K562 (cell line): Measurements from ENCODE around the gene PLRG1. TPM values are rescaled to one million over a fixed set of nuclear protein-coding genes. Genes with fewer than 3 reads are reported as not detected.
"Not testable (repeated sequence)": the region's sequence is repeated elsewhere in the genome, so short reads cannot be mapped to it uniquely, and the experiment has no call there.

Experiments used
- ATAC-seq: fragments of 200-7000 bp; cut with Tn5 transposase; 3 replicates; pipeline ENCODE4 v1.9.1; 2020; ENCODE audit warnings: moderate library complexity
- BruUV-seq: library from RNA; stranded (reverse); fragments of 400-500 nt; replicated peaks from 2 replicates; lab custom pipeline; 2021; lab: Mats Ljungman, UMichigan
- CTCF ChIA-PET: fragments of 300-600 bp; formaldehyde crosslinking; extraction: SDS; loops from one replicate; lab custom pipeline; 2021; ENCODE audit warnings: low intra/inter-chr PET ratio; lab: Yijun Ruan, JAX
- POLR2A ChIA-PET: fragments of 300-600, 350-650 bp; sonication (Branson Sonifier 250); formaldehyde crosslinking; extraction: SDS; loops from one replicate; lab custom pipeline; 2021; ENCODE audit warnings: antibody characterized with exemption, inconsistent platforms; lab: Yijun Ruan, JAX
- DNase-seq, 4 experiments: peaks; one replicate each; pipeline versions ENCODE4 v3.0.0 to v3.0.0-alpha.2; 2011 to 2018; ENCODE audit warnings: low spot score in 3 of 4, mixed read lengths in 3 of 4; ENCODE audit errors: extremely low read depth in 1 of 4
- FAIRE-seq: peaks from 2 replicates; lab custom pipeline; 2011; peaks lifted over from hg19 to GRCh38; lab: Jason Lieb, UNC
- H2AFZ ChIP-seq: 2 replicates; pipeline ENCODE4 v1.6.0; 2011; ENCODE audit warnings: low read depth, low read length, control low read depth, inconsistent platforms
- H3K27ac ChIP-seq: fragments of 200-600 bp; 3 replicates; pipeline ENCODE4 v1.8.0; 2011; ENCODE audit warnings: low read depth, mild to moderate bottlenecking, control low read depth, inconsistent platforms, low read length, moderate library complexity, mixed read lengths; ENCODE audit errors: extremely low read depth
- H3K27me3 ChIP-seq, 2 experiments: fragments of 300-600 bp in 1 of 2; 2 replicates in 1 of 2; 3 replicates in 1 of 2; pipeline versions ENCODE4 v1.6.0 to v1.8.0; 2011; ENCODE audit warnings: inconsistent platforms in 2 of 2, low read length in 2 of 2, mild to moderate bottlenecking in 1 of 2, mixed read lengths in 1 of 2, moderate library complexity in 1 of 2; ENCODE audit not compliant: control insufficient read depth in 2 of 2, insufficient read depth in 2 of 2
- H3K36me3 ChIP-seq: fragments of 300-600 bp; 3 replicates; pipeline ENCODE4 v1.8.0; 2011; ENCODE audit warnings: mild to moderate bottlenecking, low read length, inconsistent platforms; ENCODE audit not compliant: control insufficient read depth, insufficient read depth
- H3K4me1 ChIP-seq, 2 experiments: fragments of 200-600 bp in 1 of 2; replicated peaks in 1 of 2; 2 replicates in 1 of 2; 3 replicates in 1 of 2; pipeline versions ENCODE4 v1.5.1 to v1.8.0; 2011; ENCODE audit warnings: inconsistent platforms in 2 of 2, low read length in 2 of 2, mild to moderate bottlenecking in 1 of 2, mixed read lengths in 1 of 2, moderate library complexity in 1 of 2; ENCODE audit not compliant: control insufficient read depth in 2 of 2, insufficient read depth in 2 of 2
- H3K4me2 ChIP-seq: 2 replicates; pipeline ENCODE4 v1.6.1; 2011; ENCODE audit warnings: low read length, control low read depth, inconsistent platforms, mixed read lengths; ENCODE audit not compliant: insufficient read depth
- H3K4me3 ChIP-seq: fragments of 200-600 bp; sonication (generic), shearing (Covaris generic); 2 replicates; pipeline ENCODE4 v1.5.1; 2016; ENCODE audit warnings: control low read depth, inconsistent platforms
- H3K79me2 ChIP-seq: fragments of 200-600 bp; 3 replicates; pipeline ENCODE4 v1.8.0; 2011; ENCODE audit warnings: low read length, inconsistent platforms; ENCODE audit not compliant: control insufficient read depth, insufficient read depth
- H3K9ac ChIP-seq, 2 experiments: 2 replicates each; pipeline versions ENCODE4 v1.6.0 to v1.6.1; 2011; ENCODE audit warnings: low read depth in 2 of 2, low read length in 2 of 2, control low read depth in 1 of 2, inconsistent platforms in 1 of 2, mild to moderate bottlenecking in 1 of 2, mixed read lengths in 1 of 2; ENCODE audit not compliant: insufficient read depth in 1 of 2
- H3K9me1 ChIP-seq: one replicate; pipeline ENCODE4 v1.6.0; 2011; ENCODE audit warnings: inconsistent platforms, mild to moderate bottlenecking, low read length, moderate library complexity; ENCODE audit not compliant: control insufficient read depth, insufficient read depth
- H3K9me3 ChIP-seq: replicated peaks from 2 replicates; pipeline ENCODE4 v1.5.1; 2011; ENCODE audit warnings: low read depth, low read length, inconsistent platforms; ENCODE audit not compliant: control insufficient read depth, insufficient read depth
- H4K20me1 ChIP-seq: replicated peaks from 2 replicates; pipeline ENCODE4 v1.6.1; 2011; ENCODE audit warnings: low read length, inconsistent platforms, mixed read lengths; ENCODE audit not compliant: control insufficient read depth, insufficient read depth
- FOS ChIP-seq: IDR thresholded peaks from 3 replicates; pipeline ENCODE4 v1.6.1; 2011; ENCODE audit not compliant: insufficient read length; ENCODE audit errors: extremely low read depth
- NEUROD1 ChIP-seq: fragments of 150-350 bp; IDR thresholded peaks from 2 replicates; pipeline ENCODE4 v1.6.1; 2014; ENCODE audit warnings: borderline replicate concordance, low read length, low read depth; ENCODE audit not compliant: partially characterized antibody
- POLR2AphosphoS2 ChIP-seq: IDR thresholded peaks from 2 replicates; pipeline ENCODE4 v1.6.1; 2012; ENCODE audit warnings: low read length, improper control_type of control experiment
- PRMT5 ChIP-seq: sonication (generic); formaldehyde crosslinking; IDR thresholded peaks from 2 replicates; pipeline ENCODE4 v1.5.0; 2020; ENCODE audit warnings: missing genetic modification reagents
- ZNF324 ChIP-seq: fragments of 250-450 bp; sonication (Bioruptor Pico); IDR thresholded peaks from 2 replicates; pipeline ENCODE4 v1.4.0; 2020; ENCODE audit warnings: mild to moderate bottlenecking
- WGBS: fragments of 100-300 bp; shearing (Covaris generic); methylation state at CpG from one replicate; pipeline ENCODE4 v1.1.6; 2016; ENCODE audit warnings: low coverage, mixed read lengths; ENCODE audit not compliant: insufficient coverage; ENCODE audit errors: missing lambda C conversion rate; 5-methylcytosine and 5-hydroxymethylcytosine counted together
- in situ Hi-C: fragments of 300-500 bp; cut with MboI; formaldehyde crosslinking; loops from 4 replicates; pipeline ENCODE4 v1.15.0; 2018; ENCODE audit warnings: inconsistent platforms, mixed read lengths
- intact Hi-C: fragments of 100-400 bp; cut with micrococcal nuclease; formaldehyde crosslinking; loops from 2 replicates; pipeline ENCODE4 v1.14.2; 2022
- polyA plus RNA-seq, 8 experiments: library from polyadenylated mRNA; depleted of rRNA in 4 of 8; stranded (reverse) in 5 of 8; unstranded in 3 of 8; fragments of >200 nt; fragmentation: Nextera tagmentation in 2 of 8; fragmentation: Illumina TruSeq in 1 of 8; extraction: Ambion mirVana in 2 of 8; extraction: Trizol in 1 of 8; gene quantifications; 2 replicates each; pipeline versions ENCODE4 v1.2.1 to v1.2.3, GENCODE V29; 2011 to 2014; ENCODE audit warnings: inconsistent platforms in 1 of 8, missing spikeins in 1 of 8
- total RNA-seq, 7 experiments: library from RNA; depleted of rRNA in 6 of 7; stranded (reverse); fragments of >200 nt in 6 of 7; fragmentation: Illumina TruSeq in 2 of 7; extraction: Trizol in 2 of 7; gene quantifications; 2 replicates each; pipeline versions ENCODE4 v1.2.1 to v1.2.3, GENCODE V29; 2011 to 2021; ENCODE audit warnings: low replicate concordance in 1 of 7

PLRG1 gene
- total and polyA plus RNA-seq, 9 of the 15 experiments (the other 6 are each of a cell fraction or from before 2014, with no cell fraction given): 48.0 to 248 (median 120) TPM

GRCh38 chr4:154597281-154597680 lies 47.1 kb upstream of the PLRG1 start:
- POLR2A ChIA-PET: interaction anchor here (0.8 to 1.7 kb wide), 2 partner anchors 8 to 14 kb away, joined by 4 to 8 read pairs; no protein-coding TSS in a partner anchor

GRCh38 chr4:154595807-154596206 lies 45.6 kb upstream of the PLRG1 start:
- CTCF ChIA-PET: no interaction called here
- no TSS peak for BruUV-seq
- intact Hi-C loops: no loop called here
- Histone ChIP-seq H3K27me3 (0 out of 5 replicates have a peak, but pooled peaks cover 0 to 4% of the 10 kb centered on the region in 2 experiments), H3K36me3 (no peaks in the 10 kb centered on the region), H3K9me3 (no peaks in the 10 kb centered on the region), H3K4me3 (no peak overlapping the region), H2AFZ (no peak overlapping the region), H3K9me1 (no peaks in the 10 kb centered on the region), H3K79me2 (no peaks in the 10 kb centered on the region)
- ATAC-seq: no peak
- FAIRE-seq: no peak
- TF ChIP-seq ZNF324 (CRISPR knock-in tag): no peak
- TF ChIP-seq NEUROD1: no peak
- TF ChIP-seq PRMT5 (CRISPR knock-in tag): no peak
- TF ChIP-seq POLR2AphosphoS2: no peak
- TF ChIP-seq FOS: no peak
- TF ChIP-seq, all 486 proteins: peak for 0
- DNase-seq: no peak
- Histone ChIP-seq H4K20me1 (no peaks in the 10 kb centered on the region), H3K9ac (no peak overlapping the region), H3K27ac (no peak overlapping the region), H3K4me2 (no peak overlapping the region), H3K4me1 (no peaks in the 10 kb centered on the region)
- POLR2A ChIA-PET: no interaction called here
- in situ Hi-C loops: no loop called here

More at GRCh38 chr4:154597281-154597680, 47.1 kb upstream of the PLRG1 start:
- H3K4me3 ChIP-seq, H3K4me2 ChIP-seq, ATAC-seq, FAIRE-seq, H3K9ac ChIP-seq, CTCF ChIA-PET, H3K9me1 ChIP-seq, intact Hi-C loops, H3K27ac ChIP-seq, H2AFZ ChIP-seq, H3K4me1 ChIP-seq, H3K36me3 ChIP-seq, H4K20me1 ChIP-seq, H3K79me2 ChIP-seq, H3K9me3 ChIP-seq, in situ Hi-C loops, DNase-seq, H3K27me3 ChIP-seq, BruUV-seq: not testable (repeated sequence)
- WGBS: 5% methylated on average over 11 of the region's 11 CpGs

- H3K36me3 ChIP-seq, CTCF ChIA-PET, H3K9ac ChIP-seq, H3K27me3 ChIP-seq, H3K27ac ChIP-seq, H3K4me3 ChIP-seq, H2AFZ ChIP-seq, H3K79me2 ChIP-seq, ATAC-seq, intact Hi-C loops, H3K4me2 ChIP-seq, FAIRE-seq, H3K4me1 ChIP-seq, DNase-seq, H4K20me1 ChIP-seq, H3K9me1 ChIP-seq, BruUV-seq, H3K9me3 ChIP-seq, in situ Hi-C loops: not testable (repeated sequence)
- 0% methylated on average over 3 of the region's 3 CpGs for WGBS
- POLR2A ChIA-PET: interaction anchor here (1.2 to 1.4 kb wide), 2 partner anchors 9 to 13 kb away, joined by 3 to 7 read pairs; no protein-coding TSS in a partner anchor
These were observed 44.1 kb upstream of the PLRG1 start for GRCh38 chr4:154594343-154594742.
